SH-SY5Y (cell line): Measurements from ENCODE around the gene KCNJ6.

Experiments
- GATA2 ChIP-seq: IDR thresholded peaks from 2 replicates; pipeline ENCODE4 v1.6.1; 2011; ENCODE audit warnings: mild to moderate bottlenecking, low read depth, low read length
- GATA3 ChIP-seq: IDR thresholded peaks from 2 replicates; pipeline ENCODE4 v1.6.1; 2011; ENCODE audit warnings: low read depth, mild to moderate bottlenecking, low read length, moderate library complexity

- TF ChIP-seq GATA2 (no peak), GATA3 (no peak)
Observed at GRCh38 chr21:37817242-37817641, 99.0 kb downstream of the KCNJ6 start.
